ENCODE data around the gene PSAPL1. TPM values are rescaled to one million over a fixed set of nuclear protein-coding genes. Genes with fewer than 3 reads are reported as not detected.

PSAPL1 gene, protein sequence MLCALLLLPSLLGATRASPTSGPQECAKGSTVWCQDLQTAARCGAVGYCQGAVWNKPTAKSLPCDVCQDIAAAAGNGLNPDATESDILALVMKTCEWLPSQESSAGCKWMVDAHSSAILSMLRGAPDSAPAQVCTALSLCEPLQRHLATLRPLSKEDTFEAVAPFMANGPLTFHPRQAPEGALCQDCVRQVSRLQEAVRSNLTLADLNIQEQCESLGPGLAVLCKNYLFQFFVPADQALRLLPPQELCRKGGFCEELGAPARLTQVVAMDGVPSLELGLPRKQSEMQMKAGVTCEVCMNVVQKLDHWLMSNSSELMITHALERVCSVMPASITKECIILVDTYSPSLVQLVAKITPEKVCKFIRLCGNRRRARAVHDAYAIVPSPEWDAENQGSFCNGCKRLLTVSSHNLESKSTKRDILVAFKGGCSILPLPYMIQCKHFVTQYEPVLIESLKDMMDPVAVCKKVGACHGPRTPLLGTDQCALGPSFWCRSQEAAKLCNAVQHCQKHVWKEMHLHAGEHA
- not detected for total RNA-seq

- Mint-ChIP-seq H3K9me3 (no peaks in the 10 kb centered on the region), H3K4me1 (ENCODE audit: low read depth) (no peaks in the 10 kb centered on the region), H3K27ac (no peak within 1 kb of the TSS), H3K4me3 (no peak within 1 kb of the TSS), H3K36me3 (no peaks in the 10 kb centered on the region), H3K27me3 (peaks cover 1% of the 10 kb centered on the region)
- intact Hi-C loops (cut with micrococcal nuclease), result no loop called here
- ChIA-PET CTCF (no interaction called here), POLR2A (no interaction called here)
- DNase-seq, result peak; percentile 23
Observed at GRCh38 chr4:7434766-7435150, at the start of gene PSAPL1. Gene PSAPL1 (minus strand): TSS chr4:7434930. CDS start chr4:7434879, 51 bp downstream.

- Mint-ChIP-seq H3K27me3 (peaks cover 3% of the 10 kb centered on the region), H3K9me3 (no peaks in the 10 kb centered on the region), H3K36me3 (no peaks in the 10 kb centered on the region), H3K27ac (no peak overlapping the region), H3K4me3 (no peak overlapping the region), H3K4me1 (ENCODE audit: low read depth) (no peaks in the 10 kb centered on the region)
- ChIA-PET POLR2A (no interaction called here), CTCF (no interaction called here)
- DNase-seq, result no peak
- intact Hi-C loops (cut with micrococcal nuclease), result no loop called here
Observed at GRCh38 chr4:7481227-7481626, 46.5 kb upstream of the PSAPL1 start.

- Mint-ChIP-seq H3K4me1 (ENCODE audit: low read depth) (no peaks in the 10 kb centered on the region), H3K27ac (no peak overlapping the region), H3K36me3 (no peaks in the 10 kb centered on the region), H3K27me3 (peaks cover 3% of the 10 kb centered on the region), H3K9me3 (no peaks in the 10 kb centered on the region), H3K4me3 (no peak overlapping the region)
- ChIA-PET POLR2A (no interaction called here), CTCF (no interaction called here)
- intact Hi-C loops (cut with micrococcal nuclease), result no loop called here
- DNase-seq, result no peak
Observed at GRCh38 chr4:7480423-7480822, 45.7 kb upstream of the PSAPL1 start.

GRCh38 chr4:7478665-7479064 is 43.9 kb upstream of the PSAPL1 start:
- intact Hi-C loops (cut with micrococcal nuclease), result no loop called here
- Mint-ChIP-seq H3K4me3 (no peak overlapping the region), H3K9me3 (no peaks in the 10 kb centered on the region), H3K27ac (no peak overlapping the region), H3K27me3 (no peaks in the 10 kb centered on the region), H3K4me1 (ENCODE audit: low read depth) (no peaks in the 10 kb centered on the region), H3K36me3 (no peaks in the 10 kb centered on the region)
- no peak for DNase-seq
- ChIA-PET CTCF (no interaction called here), POLR2A (no interaction called here)

GRCh38 chr4:7477695-7478094 is 43.0 kb upstream of the PSAPL1 start:
- intact Hi-C loops (cut with micrococcal nuclease), result no loop called here
- ChIA-PET CTCF (no interaction called here), POLR2A (no interaction called here)
- no peak overlapping the region for H3K27ac Mint-ChIP-seq
- H3K27me3 Mint-ChIP-seq, result peaks cover 3% of the 10 kb centered on the region
- DNase-seq, result no peak
- H3K4me3 Mint-ChIP-seq, result no peak overlapping the region
- no peaks in the 10 kb centered on the region for H3K4me1 Mint-ChIP-seq (ENCODE audit: low read depth)
- H3K9me3 Mint-ChIP-seq, result no peaks in the 10 kb centered on the region
- H3K36me3 Mint-ChIP-seq, result no peaks in the 10 kb centered on the region

GRCh38 chr4:7476820-7477219 is 42.1 kb upstream of the PSAPL1 start:
- no peak overlapping the region for H3K4me3 Mint-ChIP-seq
- ChIA-PET CTCF (no interaction called here), POLR2A (no interaction called here)
- H3K27me3 Mint-ChIP-seq, result peaks cover 9% of the 10 kb centered on the region
- H3K9me3 Mint-ChIP-seq, result no peaks in the 10 kb centered on the region
- intact Hi-C loops (cut with micrococcal nuclease), result no loop called here
- DNase-seq, result no peak
- H3K36me3 Mint-ChIP-seq, result no peaks in the 10 kb centered on the region
- no peaks in the 10 kb centered on the region for H3K4me1 Mint-ChIP-seq (ENCODE audit: low read depth)
- no peak overlapping the region for H3K27ac Mint-ChIP-seq

GRCh38 chr4:7475207-7475606 is 40.5 kb upstream of the PSAPL1 start:
- no peaks in the 10 kb centered on the region for H3K9me3 Mint-ChIP-seq
- intact Hi-C loops (cut with micrococcal nuclease), result no loop called here
- POLR2A ChIA-PET, result no interaction called here
- no peak overlapping the region for H3K27ac Mint-ChIP-seq
- peaks cover 12% of the 10 kb centered on the region for H3K27me3 Mint-ChIP-seq
- no peaks in the 10 kb centered on the region for H3K4me1 Mint-ChIP-seq (ENCODE audit: low read depth)
- H3K4me3 Mint-ChIP-seq, result no peak overlapping the region
- CTCF ChIA-PET, result no interaction called here
- DNase-seq, result no peak
- H3K36me3 Mint-ChIP-seq, result no peaks in the 10 kb centered on the region

DNA sequence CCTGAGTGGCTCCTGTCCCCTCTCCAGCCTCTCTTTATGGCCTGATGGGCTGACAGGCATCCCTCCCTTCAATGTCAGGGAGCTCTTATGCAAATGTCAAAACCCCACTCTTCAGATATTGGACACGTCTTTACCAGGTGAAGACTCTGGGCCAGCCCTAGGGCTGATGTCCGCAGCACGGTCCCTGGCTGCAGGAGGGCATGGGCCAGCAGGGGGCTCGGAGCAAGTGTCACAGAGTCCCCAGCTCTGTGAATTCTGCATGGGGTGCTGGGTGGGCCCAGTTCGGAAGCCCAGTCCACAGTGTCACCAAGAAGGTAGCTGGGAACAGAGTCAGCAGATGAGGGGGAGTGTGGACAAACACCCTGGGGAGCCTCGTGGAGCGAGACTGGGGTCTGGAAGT is 39.6 kb upstream of the PSAPL1 start:
- ChIA-PET CTCF (no interaction called here), POLR2A (no interaction called here)
- H3K4me1 Mint-ChIP-seq (ENCODE audit: low read depth), result no peaks in the 10 kb centered on the region
- no peak for DNase-seq
- H3K9me3 Mint-ChIP-seq, result no peaks in the 10 kb centered on the region
- H3K36me3 Mint-ChIP-seq, result no peaks in the 10 kb centered on the region
- H3K27ac Mint-ChIP-seq, result no peak overlapping the region
- H3K27me3 Mint-ChIP-seq, result peaks cover 12% of the 10 kb centered on the region
- intact Hi-C loops (cut with micrococcal nuclease), result no loop called here
- H3K4me3 Mint-ChIP-seq, result no peak overlapping the region

GRCh38 chr4:7473081-7473480 is 38.4 kb upstream of the PSAPL1 start:
- no peak for DNase-seq
- Mint-ChIP-seq H3K27me3 (peaks cover 12% of the 10 kb centered on the region), H3K36me3 (no peaks in the 10 kb centered on the region), H3K9me3 (no peaks in the 10 kb centered on the region), H3K27ac (no peak overlapping the region), H3K4me1 (ENCODE audit: low read depth) (no peaks in the 10 kb centered on the region), H3K4me3 (no peak overlapping the region)
- ChIA-PET CTCF (no interaction called here), POLR2A (no interaction called here)
- intact Hi-C loops (cut with micrococcal nuclease), result no loop called here

- Mint-ChIP-seq H3K4me3 (no peak overlapping the region), H3K36me3 (no peaks in the 10 kb centered on the region), H3K27ac (no peak overlapping the region), H3K27me3 (peaks cover 12% of the 10 kb centered on the region), H3K4me1 (ENCODE audit: low read depth) (no peaks in the 10 kb centered on the region), H3K9me3 (no peaks in the 10 kb centered on the region)
- DNase-seq, result no peak
- ChIA-PET CTCF (no interaction called here), POLR2A (no interaction called here)
- intact Hi-C loops (cut with micrococcal nuclease), result no loop called here
Observed at GRCh38 chr4:7472442-7473013, 37.8 kb upstream of the PSAPL1 start.

- intact Hi-C loops (cut with micrococcal nuclease), result no loop called here
- H3K27me3 Mint-ChIP-seq, result peaks cover 12% of the 10 kb centered on the region
- DNase-seq, result no peak
- POLR2A ChIA-PET, result no interaction called here
- CTCF ChIA-PET, result no interaction called here
- H3K4me1 Mint-ChIP-seq (ENCODE audit: low read depth), result no peaks in the 10 kb centered on the region
- H3K36me3 Mint-ChIP-seq, result no peaks in the 10 kb centered on the region
- H3K9me3 Mint-ChIP-seq, result peaks cover 6% of the 10 kb centered on the region
- no peak overlapping the region for H3K4me3 Mint-ChIP-seq
- no peak overlapping the region for H3K27ac Mint-ChIP-seq
Observed at GRCh38 chr4:7470522-7471128, 35.9 kb upstream of the PSAPL1 start.

DNA sequence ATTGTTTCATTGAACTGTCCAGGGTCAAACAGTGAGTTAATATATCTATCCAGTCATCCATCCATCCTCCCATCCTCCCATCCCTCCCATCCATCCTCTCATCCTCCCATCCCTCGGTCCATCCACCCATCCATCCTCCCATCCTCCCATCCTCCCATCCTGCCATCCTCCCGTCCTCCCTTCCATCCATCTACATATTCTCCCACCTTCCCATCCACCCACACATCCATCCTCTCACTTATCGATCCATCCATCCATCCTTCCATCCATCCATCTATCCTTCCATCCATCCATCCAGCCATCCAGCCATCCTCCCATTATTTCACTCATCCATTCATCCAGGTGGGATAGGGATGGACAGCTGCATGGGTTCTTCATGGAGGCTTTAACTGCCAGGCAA is 35.4 kb upstream of the PSAPL1 start:
- Mint-ChIP-seq H3K27me3 (peaks cover 12% of the 10 kb centered on the region), H3K4me1 (ENCODE audit: low read depth) (no peaks in the 10 kb centered on the region), H3K9me3 (peaks cover 8% of the 10 kb centered on the region), H3K4me3 (no peak overlapping the region), H3K27ac (no peak overlapping the region), H3K36me3 (no peaks in the 10 kb centered on the region)
- CTCF ChIA-PET, result no interaction called here
- intact Hi-C loops (cut with micrococcal nuclease), result no loop called here
- DNase-seq, result no peak
- POLR2A ChIA-PET, result no interaction called here

GRCh38 chr4:7469023-7469422 is 34.3 kb upstream of the PSAPL1 start:
- CTCF ChIA-PET, result no interaction called here

More at GRCh38 chr4:7469023-7469422, 34.3 kb upstream of the PSAPL1 start:
- POLR2A ChIA-PET, result no interaction called here
- no peaks in the 10 kb centered on the region for H3K36me3 Mint-ChIP-seq
- H3K4me1 Mint-ChIP-seq (ENCODE audit: low read depth), result no peaks in the 10 kb centered on the region
- H3K27ac Mint-ChIP-seq, result no peak overlapping the region
- H3K27me3 Mint-ChIP-seq, result peaks cover 12% of the 10 kb centered on the region
- intact Hi-C loops (cut with micrococcal nuclease), result no loop called here
- H3K9me3 Mint-ChIP-seq, result peaks cover 8% of the 10 kb centered on the region
- no peak for DNase-seq
- H3K4me3 Mint-ChIP-seq, result no peak overlapping the region
